A673 (cell line): Measurements from ENCODE around the gene CACNA2D3. TPM values are rescaled to one million over a fixed set of nuclear protein-coding genes. Genes with fewer than 3 reads are reported as not detected.

Experiments
- BruUV-seq: library from RNA; stranded (reverse); fragments of 400-500 nt; replicated peaks from 2 replicates; lab custom pipeline; 2021; lab: Mats Ljungman, UMichigan
- CTCF ChIA-PET: fragments of 300-600 bp; sonication (Branson Sonifier 250); formaldehyde crosslinking; loops from one replicate; lab custom pipeline; 2022; ENCODE audit warnings: antibody characterized with exemption; lab: Charles Lee
- POLR2A ChIA-PET: fragments of 300-600 bp; sonication (Branson Sonifier 250); formaldehyde crosslinking; loops from one replicate; lab custom pipeline; 2022; ENCODE audit warnings: antibody characterized with exemption; ENCODE audit not compliant: low non-redundant PET; lab: Charles Lee
- DNase-seq: peaks from one replicate; pipeline ENCODE4 v3.0.0-alpha.2; 2015; ENCODE audit warnings: low spot score
- H3K27ac ChIP-seq: fragments of 200-600 bp; sonication (generic); 2 replicates; pipeline ENCODE4 v1.5.1; 2016; ENCODE audit warnings: mixed run types, low read depth, mild to moderate bottlenecking, mixed read lengths, antibody characterized with exemption, low read length; ENCODE audit not compliant: poor library complexity, severe bottlenecking
- H3K27me3 ChIP-seq: fragments of 200-600 bp; sonication (generic); replicated peaks from 2 replicates; pipeline ENCODE4 v1.6.1; 2017; ENCODE audit warnings: mixed run types, low read depth, mild to moderate bottlenecking, mixed read lengths, antibody characterized with exemption, low read length; ENCODE audit not compliant: insufficient read depth, poor library complexity
- H3K36me3 ChIP-seq: fragments of 200-600 bp; sonication (generic); 2 replicates; pipeline ENCODE4 v1.6.1; 2016; ENCODE audit warnings: mixed run types, mild to moderate bottlenecking, mixed read lengths, antibody characterized with exemption, low read length; ENCODE audit not compliant: insufficient read depth, poor library complexity, severe bottlenecking
- H3K4me1 ChIP-seq: fragments of 200-600 bp; sonication (generic); 2 replicates; pipeline ENCODE4 v1.6.1; 2017; ENCODE audit warnings: mixed run types, mild to moderate bottlenecking, mixed read lengths, antibody characterized with exemption, low read length; ENCODE audit not compliant: insufficient read depth, poor library complexity, severe bottlenecking
- H3K4me3 ChIP-seq: fragments of 200-600 bp; sonication (generic); 2 replicates; pipeline ENCODE4 v1.5.1; 2016; ENCODE audit warnings: low read depth, mixed run types, mild to moderate bottlenecking, mixed read lengths, low read length; ENCODE audit not compliant: poor library complexity, severe bottlenecking
- H3K9me3 ChIP-seq: fragments of 200-600 bp; sonication (generic); 2 replicates; pipeline ENCODE4 v1.6.1; 2016; ENCODE audit warnings: mixed run types, low read depth, mild to moderate bottlenecking, mixed read lengths, antibody characterized with exemption, low read length; ENCODE audit not compliant: poor library complexity, severe bottlenecking
- CTCF ChIP-seq: fragments of 300-800, 200-600 bp; sonication (generic); conservative IDR thresholded peaks from 2 replicates; pipeline ENCODE4 v1.5.1; 2017; ENCODE audit warnings: low read depth, mild to moderate bottlenecking, antibody characterized with exemption, low read length, moderate library complexity, mixed read lengths
- EZH2 ChIP-seq: fragments of 200-600 bp; sonication (generic); IDR thresholded peaks from 2 replicates; pipeline ENCODE4 v1.6.1; 2017; ENCODE audit warnings: borderline replicate concordance, low read depth, mild to moderate bottlenecking, mixed read lengths, antibody characterized with exemption, low read length; ENCODE audit not compliant: poor library complexity, severe bottlenecking
- intact Hi-C: fragments of 100-400 bp; cut with micrococcal nuclease; formaldehyde crosslinking; loops from one replicate; pipeline ENCODE4 v1.10.0; 2022; ENCODE audit not compliant: unreplicated experiment
- total RNA-seq: library from RNA; stranded (reverse); gene quantifications from 2 replicates; pipeline ENCODE4 v1.2.3, GENCODE V29; 2021

The CACNA2D3 gene
- total RNA-seq, 1 experiment from 2014 or later = not detected

DNA sequence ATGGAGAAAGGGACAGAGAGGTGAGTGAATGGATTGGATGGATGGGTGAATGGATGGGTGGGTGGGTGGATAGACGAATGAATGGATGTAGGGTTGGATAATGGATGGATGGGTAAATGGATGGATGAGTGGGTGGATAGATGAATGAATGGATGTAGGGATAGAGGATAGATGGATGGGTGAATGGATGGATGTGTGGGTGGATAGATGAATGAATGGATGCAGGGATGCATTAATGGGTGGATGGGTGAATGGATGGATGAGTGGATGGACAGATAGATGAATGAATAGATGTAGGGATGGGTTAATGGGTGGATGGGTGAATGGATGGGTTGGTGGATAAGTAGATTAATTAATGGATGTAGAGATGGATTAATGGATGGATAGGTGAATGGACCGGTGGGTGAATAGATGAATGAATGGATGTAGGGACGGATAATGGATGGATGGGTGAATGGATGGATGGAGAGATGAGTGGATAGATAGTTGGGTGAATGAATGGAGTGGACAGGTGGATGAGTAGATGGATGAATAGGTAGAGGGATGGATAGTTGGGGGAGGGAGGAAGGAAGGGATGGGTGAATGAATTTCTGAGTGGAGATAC is 28.6 kb downstream of the CACNA2D3 start:
- no TSS peak for BruUV-seq
- no peaks in the 10 kb centered on the region for H3K27me3 ChIP-seq
- no peak overlapping the region for H3K4me3 ChIP-seq
- POLR2A ChIA-PET = no interaction called here
- DNase-seq = no peak
- H3K27ac ChIP-seq = no peak overlapping the region
- CTCF ChIA-PET = no interaction called here
- no peaks in the 10 kb centered on the region for H3K4me1 ChIP-seq
- intact Hi-C loops = no loop called here
- TF ChIP-seq CTCF (no peak), EZH2 (no peak)
- no peaks in the 10 kb centered on the region for H3K36me3 ChIP-seq
- H3K9me3 ChIP-seq = no peaks in the 10 kb centered on the region

GRCh38 chr3:54153477-54153876 is 31.1 kb downstream of the CACNA2D3 start:
- intact Hi-C loops = no loop called here
- H3K4me1 ChIP-seq = no peaks in the 10 kb centered on the region
- H3K27ac ChIP-seq = no peak overlapping the region
- no peaks in the 10 kb centered on the region for H3K9me3 ChIP-seq
- TF ChIP-seq EZH2 (no peak), CTCF (no peak)
- ChIA-PET POLR2A (no interaction called here), CTCF (no interaction called here)
- no peaks in the 10 kb centered on the region for H3K27me3 ChIP-seq
- DNase-seq = no peak
- no TSS peak for BruUV-seq
- no peak overlapping the region for H3K4me3 ChIP-seq
- no peaks in the 10 kb centered on the region for H3K36me3 ChIP-seq

DNA sequence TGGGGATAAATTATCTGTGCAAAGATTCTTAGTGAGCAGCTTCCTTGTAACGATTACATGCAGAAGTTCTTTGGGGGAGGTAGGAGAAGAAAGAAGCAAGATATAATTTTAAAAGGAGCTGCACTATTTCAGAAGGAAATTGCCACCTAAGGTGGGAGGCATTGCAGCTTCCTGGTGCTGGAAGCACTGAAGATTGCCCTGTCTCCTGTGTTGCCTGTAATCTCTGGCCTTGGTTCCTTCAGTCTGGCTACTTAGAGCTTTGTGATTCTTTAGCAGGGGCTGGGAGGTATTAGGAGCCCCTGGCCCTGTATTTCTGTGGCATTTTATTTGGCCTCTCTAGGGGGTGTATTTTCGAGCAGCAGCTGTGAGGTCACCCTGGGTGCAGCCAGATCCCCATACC is 35.5 kb downstream of the CACNA2D3 start:
- no peaks in the 10 kb centered on the region for H3K27me3 ChIP-seq
- H3K9me3 ChIP-seq = no peaks in the 10 kb centered on the region
- H3K4me3 ChIP-seq = no peak overlapping the region
- no peak overlapping the region for H3K27ac ChIP-seq
- no peaks in the 10 kb centered on the region for H3K36me3 ChIP-seq
- BruUV-seq = no TSS peak
- POLR2A ChIA-PET = no interaction called here
- no peak for TF ChIP-seq EZH2
- no peak for TF ChIP-seq CTCF
- DNase-seq = no peak
- H3K4me1 ChIP-seq = no peaks in the 10 kb centered on the region
- intact Hi-C loops = no loop called here
- CTCF ChIA-PET = no interaction called here
